ENCODE results near the gene ITPR1.

Gene ITPR1

DNA sequence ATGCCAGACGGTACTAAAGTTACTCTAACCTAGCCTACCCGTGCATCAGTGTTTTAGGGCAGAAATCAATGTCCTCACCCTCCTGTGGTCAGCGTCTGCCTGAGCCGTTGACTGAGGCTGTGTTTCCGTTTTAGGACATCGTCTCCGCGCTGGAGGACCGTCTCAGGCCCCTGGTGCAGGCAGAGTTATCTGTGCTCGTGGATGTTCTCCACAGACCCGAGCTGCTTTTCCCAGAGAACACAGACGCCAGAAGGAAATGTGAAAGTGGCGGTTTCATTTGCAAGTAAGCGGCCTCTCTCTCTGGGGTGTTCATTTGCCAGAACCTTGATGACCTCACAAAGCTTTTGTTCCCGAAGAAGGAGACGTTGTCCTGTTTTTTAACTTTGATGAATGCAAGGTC, 217.0 kb downstream of the ITPR1 start:
- no peak overlapping the region for H3K4me3 ChIP-seq (ENCODE audit: low read depth, low read length)

- no peak overlapping the region for H3K4me3 ChIP-seq (ENCODE audit: low read depth, low read length)
These were observed 218.5 kb downstream of the ITPR1 start for GRCh38 chr3:4711680-4711992.

GRCh38 chr3:4712109-4712508, 219.0 kb downstream of the ITPR1 start:
- no peak overlapping the region for H3K4me3 ChIP-seq (ENCODE audit: low read depth, low read length)

GRCh38 chr3:4714045-4714444, 220.9 kb downstream of the ITPR1 start:
- H3K4me3 ChIP-seq (ENCODE audit: low read depth, low read length) = no peak overlapping the region

DNA sequence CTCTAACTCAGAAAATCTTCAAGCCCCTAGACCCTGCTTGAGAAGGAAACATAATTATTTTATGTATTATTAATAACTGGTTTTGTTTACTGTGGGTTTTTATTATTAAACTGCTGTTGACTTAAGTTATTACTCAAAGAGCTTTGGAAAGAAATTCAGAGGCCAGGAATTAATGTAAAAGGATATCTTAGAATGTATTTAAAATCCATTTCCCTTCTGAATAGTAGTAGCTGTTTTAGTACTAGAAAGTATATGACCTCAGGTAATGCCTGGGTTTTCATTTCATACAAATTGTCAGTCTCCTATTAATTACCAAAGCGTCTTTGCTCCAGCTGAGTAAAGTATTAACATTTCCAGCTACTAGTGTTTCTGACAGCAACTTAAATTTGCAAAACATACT, 223.1 kb downstream of the ITPR1 start:
- no peak overlapping the region for H3K4me3 ChIP-seq (ENCODE audit: low read depth, low read length)

DNA sequence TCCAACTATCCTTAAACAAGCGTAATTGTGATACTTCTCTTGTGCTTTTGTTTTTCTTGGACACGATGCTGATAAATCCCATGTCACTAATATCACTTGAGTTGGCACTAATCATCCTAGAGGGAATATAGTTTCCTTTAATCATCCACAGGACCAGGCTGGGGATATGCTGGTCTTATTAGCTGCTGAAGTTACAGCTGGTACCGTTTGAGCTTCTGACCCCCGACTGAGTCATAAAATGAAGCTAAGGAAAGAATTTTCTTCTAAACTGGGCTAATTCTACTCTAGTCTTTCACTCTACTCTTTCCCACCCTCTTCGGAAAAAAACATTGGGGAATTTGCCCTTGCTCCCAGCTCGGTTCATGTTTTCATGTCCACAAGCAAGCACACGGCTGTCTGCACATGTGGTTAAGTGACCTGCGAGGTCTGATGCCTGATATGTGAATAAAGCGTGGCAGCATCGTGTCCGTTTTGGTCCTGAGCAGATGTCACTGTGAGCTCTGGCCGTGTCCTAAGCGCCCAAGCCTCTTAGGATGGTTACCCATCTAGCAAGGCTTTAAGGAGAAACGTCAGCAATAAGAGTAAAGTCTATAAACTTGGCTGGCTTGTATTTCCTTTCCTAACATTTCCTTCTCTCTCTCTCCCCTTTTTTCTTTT, 223.7 kb downstream of the ITPR1 start:
- H3K4me3 ChIP-seq (ENCODE audit: low read depth, low read length) = no peak overlapping the region

DNA sequence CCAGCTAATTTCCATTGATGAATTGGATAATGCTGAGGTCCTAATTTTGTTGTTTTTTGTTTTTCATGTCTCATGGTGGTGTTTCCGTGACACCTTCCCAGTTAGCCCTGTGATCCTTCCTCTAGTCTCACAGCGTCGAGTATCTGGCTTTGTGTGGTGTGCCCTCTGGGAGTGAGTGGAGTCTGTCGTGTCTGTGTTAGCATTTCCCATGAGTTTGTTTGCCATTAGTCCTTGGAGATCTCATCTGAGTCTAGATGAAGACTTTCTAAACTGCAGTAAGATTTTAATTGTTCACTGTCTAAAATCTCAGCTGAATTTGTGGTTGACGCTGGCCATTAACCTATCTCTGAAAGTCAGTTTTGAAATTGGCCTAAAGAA, 224.2 kb downstream of the ITPR1 start:
- H3K4me3 ChIP-seq (ENCODE audit: low read depth, low read length) = no peak overlapping the region

- no peak overlapping the region for H3K4me3 ChIP-seq (ENCODE audit: low read depth, low read length)
These were observed 225.1 kb downstream of the ITPR1 start for GRCh38 chr3:4718179-4718736.

DNA sequence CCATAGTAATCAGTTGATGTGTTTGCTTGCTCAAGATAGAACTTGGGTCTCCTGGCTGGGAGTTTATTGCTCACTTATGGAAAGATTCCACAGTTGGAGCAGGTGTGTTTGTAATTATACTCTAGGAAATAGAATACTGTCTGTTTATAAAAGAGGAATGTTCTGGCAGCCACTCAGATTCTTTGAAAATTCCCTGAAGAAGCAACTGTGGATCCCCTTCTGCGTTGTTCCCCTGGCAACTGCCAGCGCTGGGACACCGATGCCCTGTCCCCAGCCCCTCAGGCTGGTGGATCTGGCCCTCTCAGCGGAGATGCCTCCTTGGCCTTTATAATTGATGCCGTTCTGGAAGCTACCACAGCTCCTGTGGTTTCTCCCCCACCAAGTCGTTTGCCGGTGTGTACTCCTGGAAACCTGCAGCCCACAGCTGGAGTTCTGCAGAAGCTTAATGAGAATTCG, 225.9 kb downstream of the ITPR1 start:
- H3K4me3 ChIP-seq (ENCODE audit: low read depth, low read length) = no peak overlapping the region

GRCh38 chr3:4720316-4721075, 227.3 kb downstream of the ITPR1 start:
- no peak overlapping the region for H3K4me3 ChIP-seq (ENCODE audit: low read depth, low read length)

- H3K4me3 ChIP-seq (ENCODE audit: low read depth, low read length) = no peak overlapping the region
These were observed 228.4 kb downstream of the ITPR1 start for GRCh38 chr3:4721511-4721911.

DNA sequence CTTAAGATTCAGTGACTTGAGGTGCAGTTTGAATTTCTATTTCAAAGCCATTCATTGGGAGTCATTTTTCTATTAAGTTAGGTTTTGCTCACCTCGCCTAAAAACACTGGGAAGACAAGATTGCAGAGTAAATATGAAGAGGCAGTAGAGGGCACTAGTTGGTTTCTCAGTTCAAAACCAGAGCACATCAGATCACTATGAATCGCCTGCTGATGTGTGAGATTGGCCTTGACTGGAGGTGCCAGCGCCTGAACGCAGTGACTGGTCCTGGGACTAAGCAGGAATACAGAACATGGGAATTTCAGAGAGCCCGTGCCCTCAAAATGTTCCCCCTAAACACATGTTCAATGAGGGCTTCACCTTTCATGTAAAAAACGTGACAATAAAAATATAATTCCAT, 229.0 kb downstream of the ITPR1 start:
- no peak overlapping the region for H3K4me3 ChIP-seq (ENCODE audit: low read depth, low read length)

DNA sequence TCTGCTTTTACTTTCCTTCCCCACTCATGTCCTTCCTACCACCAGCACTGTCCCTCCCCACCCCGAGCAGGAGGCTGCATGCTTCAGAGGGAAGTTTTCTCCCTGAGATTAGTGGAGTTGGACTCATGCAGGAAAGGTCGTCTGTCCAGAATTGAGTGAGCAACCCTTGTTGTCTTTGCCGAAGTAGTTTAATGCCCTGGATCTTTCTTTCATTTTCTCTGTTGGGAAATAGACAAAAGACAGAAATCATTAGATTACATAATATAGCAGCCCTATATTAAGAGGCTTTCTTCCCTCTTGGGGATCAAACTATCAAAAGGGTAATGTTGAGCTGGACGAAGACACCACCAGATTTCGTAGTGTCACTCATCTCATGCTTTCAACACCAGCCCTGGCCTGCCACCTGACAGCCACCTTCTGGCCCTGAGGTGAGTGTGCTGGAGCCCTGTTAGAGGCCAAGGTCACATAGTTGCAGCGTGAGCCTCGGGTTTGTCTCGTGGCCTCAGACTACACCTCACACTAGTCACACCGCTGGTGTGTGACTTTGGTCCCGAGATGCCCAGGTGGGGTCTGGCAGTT, 231.0 kb downstream of the ITPR1 start:
- no peak overlapping the region for H3K4me3 ChIP-seq (ENCODE audit: low read depth, low read length)

GRCh38 chr3:4726549-4726948, 233.4 kb downstream of the ITPR1 start:
- H3K4me3 ChIP-seq (ENCODE audit: low read depth, low read length) = no peak overlapping the region

- H3K4me3 ChIP-seq (ENCODE audit: low read depth, low read length) = no peak overlapping the region
These were observed 236.2 kb downstream of the ITPR1 start for GRCh38 chr3:4729061-4729973.

DNA sequence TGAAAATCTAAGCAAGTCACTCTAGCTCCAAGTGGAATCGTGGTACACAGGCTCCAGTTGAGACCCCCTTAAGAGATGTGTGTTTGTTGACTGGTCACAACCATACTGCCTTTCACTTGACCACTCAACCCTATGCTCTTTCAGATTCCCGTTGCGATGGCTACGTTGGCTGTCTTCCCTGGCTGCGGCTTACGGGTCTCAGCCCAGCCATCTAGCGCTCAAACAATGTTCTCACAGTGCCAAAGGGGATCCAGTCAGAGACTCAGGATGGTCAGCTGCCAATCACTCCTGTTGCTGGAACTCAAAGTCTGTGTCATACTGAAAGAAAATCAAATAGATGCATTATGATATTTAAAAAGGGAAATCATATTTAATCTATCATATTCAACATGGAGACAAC, 237.6 kb downstream of the ITPR1 start:
- H3K4me3 ChIP-seq (ENCODE audit: low read depth, low read length) = no peak overlapping the region

DNA sequence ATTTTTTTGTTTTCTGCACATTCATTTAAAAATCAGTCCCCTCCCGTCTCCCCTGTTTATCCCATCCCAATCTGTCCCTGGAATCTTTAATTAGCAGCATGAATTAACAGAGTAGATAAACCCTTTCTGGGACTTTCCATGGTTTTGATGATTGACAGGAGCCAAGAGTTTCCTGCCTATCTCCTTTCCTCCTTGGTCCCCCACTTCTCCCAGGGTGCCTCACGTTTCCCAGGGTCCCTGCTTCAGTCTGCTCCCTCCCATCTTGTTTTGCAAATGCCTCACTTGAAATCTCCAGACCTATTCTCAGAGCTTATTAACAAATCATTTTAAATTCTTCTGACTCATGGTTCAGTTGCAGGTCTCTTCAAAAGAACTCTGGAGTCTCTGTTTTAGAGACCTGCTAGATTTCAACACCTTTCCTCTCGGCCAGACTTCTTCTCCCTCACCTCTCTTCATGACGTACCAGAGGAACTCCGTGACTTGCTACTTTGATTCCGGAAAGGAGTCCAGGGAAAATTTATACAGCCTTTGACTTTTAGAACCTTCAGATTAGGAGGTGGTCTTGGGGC, 238.5 kb downstream of the ITPR1 start:
- no peak overlapping the region for H3K4me3 ChIP-seq (ENCODE audit: low read depth, low read length)

DNA sequence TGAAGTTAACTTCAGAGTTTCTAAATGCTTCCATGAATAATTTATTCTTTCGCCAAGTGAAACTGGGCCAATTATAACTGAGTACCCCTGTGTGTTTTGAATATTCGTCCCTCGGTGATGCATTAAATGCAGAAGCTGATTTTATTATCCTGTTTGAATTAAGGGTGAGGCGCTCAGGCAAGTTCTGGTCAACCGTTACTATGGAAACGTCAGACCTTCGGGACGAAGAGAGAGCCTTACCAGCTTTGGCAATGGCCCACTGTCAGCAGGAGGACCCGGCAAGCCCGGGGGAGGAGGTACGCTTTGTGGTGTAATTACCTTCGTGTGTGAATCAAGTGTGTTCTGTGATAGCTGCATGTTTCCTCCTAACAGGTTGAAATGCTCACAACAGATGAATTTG, 239.8 kb downstream of the ITPR1 start:
- H3K4me3 ChIP-seq (ENCODE audit: low read depth, low read length) = no peak overlapping the region

DNA sequence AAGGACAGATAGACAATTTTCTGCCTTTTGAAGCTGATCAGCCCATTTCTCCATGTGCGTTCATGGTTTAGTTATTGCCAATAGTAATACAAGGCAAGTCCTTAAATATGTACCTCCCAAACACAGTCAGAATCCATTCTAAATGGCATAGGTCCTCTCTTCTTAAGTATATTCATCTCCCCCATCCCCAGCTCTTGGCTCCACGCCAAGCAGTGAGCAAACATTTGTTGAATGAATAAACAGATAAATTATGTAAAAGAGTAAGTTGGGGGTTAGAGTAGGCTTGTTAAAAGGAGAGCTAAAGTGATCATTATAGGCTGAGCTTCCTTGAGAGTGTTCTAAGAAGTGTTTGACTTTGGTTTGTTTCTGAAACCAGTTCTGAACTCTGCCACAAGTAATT, 241.3 kb downstream of the ITPR1 start:
- no peak overlapping the region for H3K4me3 ChIP-seq (ENCODE audit: low read depth, low read length)

DNA sequence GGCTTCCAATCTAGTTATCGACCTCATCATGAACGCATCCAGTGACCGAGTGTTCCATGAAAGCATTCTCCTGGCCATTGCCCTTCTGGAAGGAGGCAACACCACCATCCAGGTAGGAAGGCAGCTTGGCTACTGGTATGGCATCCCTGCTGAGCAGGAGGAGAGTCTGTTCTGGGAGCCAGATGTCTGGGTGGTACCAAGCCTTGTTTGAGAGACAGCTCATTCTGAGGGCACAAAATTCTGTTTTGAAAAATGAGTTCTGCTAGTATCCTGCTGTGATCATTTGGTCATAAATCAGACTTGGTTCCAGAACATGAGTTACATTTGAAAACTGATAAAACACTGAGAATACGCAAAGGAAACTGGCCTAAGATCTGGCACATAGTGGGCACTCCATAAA, 242.1 kb downstream of the ITPR1 start:
- no peak overlapping the region for H3K4me3 ChIP-seq (ENCODE audit: low read depth, low read length)
